Measurements from ENCODE around the gene MAML2.

DNA sequence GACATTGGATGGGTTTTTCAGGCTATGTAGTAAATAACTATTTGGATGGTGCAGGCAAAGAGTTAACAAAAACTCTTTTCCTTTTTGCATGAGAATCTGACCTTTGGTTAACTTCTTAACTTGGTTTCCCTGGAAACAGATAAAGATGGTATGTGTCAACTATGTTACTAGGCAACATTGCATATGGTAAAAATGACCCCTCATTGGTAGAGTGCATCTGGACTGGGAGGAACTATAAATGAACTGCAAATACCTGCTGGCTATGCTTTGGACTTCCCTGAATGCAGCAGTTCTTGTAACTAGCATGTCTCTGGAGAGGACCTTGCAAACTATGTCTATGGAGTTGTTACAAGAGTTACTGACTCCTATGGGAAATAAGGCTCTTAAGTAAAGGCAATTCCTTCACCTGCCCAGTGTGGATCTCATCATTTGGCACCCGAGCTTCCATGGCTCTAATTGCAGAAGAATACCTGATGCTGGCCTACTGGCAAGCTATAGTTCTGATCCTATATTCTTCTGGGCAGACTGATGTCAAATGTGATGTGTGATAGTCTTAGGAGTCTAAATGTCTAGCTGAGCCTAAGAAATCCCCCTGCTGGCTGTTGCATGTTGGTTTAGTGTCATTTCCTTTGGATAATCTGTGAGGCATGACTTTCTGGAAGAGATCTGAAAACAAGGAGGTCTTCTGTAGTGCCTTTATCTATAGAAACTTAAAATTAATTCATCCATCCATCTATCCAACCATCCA, 292.4 kb downstream of the MAML2 start:
- TF ChIP-seq, protein P1, sequence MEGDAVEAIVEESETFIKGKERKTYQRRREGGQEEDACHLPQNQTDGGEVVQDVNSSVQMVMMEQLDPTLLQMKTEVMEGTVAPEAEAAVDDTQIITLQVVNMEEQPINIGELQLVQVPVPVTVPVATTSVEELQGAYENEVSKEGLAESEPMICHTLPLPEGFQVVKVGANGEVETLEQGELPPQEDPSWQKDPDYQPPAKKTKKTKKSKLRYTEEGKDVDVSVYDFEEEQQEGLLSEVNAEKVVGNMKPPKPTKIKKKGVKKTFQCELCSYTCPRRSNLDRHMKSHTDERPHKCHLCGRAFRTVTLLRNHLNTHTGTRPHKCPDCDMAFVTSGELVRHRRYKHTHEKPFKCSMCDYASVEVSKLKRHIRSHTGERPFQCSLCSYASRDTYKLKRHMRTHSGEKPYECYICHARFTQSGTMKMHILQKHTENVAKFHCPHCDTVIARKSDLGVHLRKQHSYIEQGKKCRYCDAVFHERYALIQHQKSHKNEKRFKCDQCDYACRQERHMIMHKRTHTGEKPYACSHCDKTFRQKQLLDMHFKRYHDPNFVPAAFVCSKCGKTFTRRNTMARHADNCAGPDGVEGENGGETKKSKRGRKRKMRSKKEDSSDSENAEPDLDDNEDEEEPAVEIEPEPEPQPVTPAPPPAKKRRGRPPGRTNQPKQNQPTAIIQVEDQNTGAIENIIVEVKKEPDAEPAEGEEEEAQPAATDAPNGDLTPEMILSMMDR (IDR thresholded peaks at IDR 0.05): no peak
- TF ChIP-seq EP300 (IDR thresholded peaks at IDR 0.05) (no peak), POLR2A (IDR thresholded peaks at IDR 0.05) (no peak), POLR2AphosphoS5 (IDR thresholded peaks at IDR 0.05) (no peak)
